Activated T-cell treated with anti-CD3 and anti-CD28 coated beads for 4 hours (primary cell): ENCODE data around the gene SACS.
"Not testable (repeated sequence)": the region's sequence is repeated elsewhere in the genome, so short reads cannot be mapped to it uniquely, and the experiment has no call there.

Experiments used
- DNase-seq: peaks from one replicate; pipeline ENCODE4 v3.0.0-alpha.2; 2020

SACS gene

GRCh38 chr13:23401156-23401555 is 32.3 kb downstream of the SACS start:
- not testable (repeated sequence) for DNase-seq

- DNase-seq: no peak
These were observed 34.2 kb downstream of the SACS start for GRCh38 chr13:23399347-23399746.

GRCh38 chr13:23394821-23395220 is 38.7 kb downstream of the SACS start:
- DNase-seq: no peak

GRCh38 chr13:23392925-23393645 is 40.4 kb downstream of the SACS start:
- DNase-seq: no peak

GRCh38 chr13:23392313-23392712 is 41.2 kb downstream of the SACS start:
- no peak for DNase-seq

DNA sequence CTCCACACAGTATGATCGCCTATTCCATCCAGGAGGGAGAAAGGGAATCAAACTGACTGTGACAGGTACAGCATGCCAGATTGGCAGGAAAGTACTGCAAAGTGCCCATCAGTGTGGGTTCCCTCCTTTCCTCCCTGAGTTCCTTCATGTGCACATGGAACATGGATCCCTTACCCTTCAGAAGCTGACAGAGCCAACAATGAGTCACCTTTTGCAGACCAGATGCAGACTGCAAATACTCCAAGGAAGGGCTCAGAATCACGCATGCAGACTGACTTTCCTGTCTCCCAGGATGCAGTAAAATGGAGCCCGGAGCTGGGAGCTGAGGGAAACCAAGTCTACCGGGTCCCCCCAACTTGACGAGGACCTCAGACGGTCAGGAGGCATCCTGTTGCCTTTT is 41.8 kb downstream of the SACS start:
- DNase-seq: no peak

DNA sequence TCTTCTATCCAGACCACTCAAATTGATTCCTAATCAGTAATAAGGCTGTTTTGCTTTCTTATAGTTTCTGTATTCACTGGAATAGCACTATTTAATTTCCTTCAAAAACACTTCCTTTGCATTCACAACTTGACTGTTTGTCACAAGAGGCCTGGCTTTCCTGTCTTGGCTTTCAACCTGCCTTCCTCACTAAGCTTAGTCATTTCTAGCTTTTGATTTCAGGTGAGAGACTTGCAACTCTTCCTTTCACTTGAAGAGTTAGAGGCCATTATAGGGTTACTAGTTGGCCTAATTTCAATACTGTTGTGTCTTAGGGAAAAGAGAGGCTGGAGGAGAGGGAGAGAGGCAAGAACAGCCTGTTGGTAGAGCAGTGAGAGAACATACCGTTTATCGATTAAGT is 47.0 kb downstream of the SACS start:
- no peak for DNase-seq

GRCh38 chr13:23385931-23386330 is 47.6 kb downstream of the SACS start:
- no peak for DNase-seq

GRCh38 chr13:23384111-23384510 is 49.4 kb downstream of the SACS start:
- DNase-seq: no peak

DNA sequence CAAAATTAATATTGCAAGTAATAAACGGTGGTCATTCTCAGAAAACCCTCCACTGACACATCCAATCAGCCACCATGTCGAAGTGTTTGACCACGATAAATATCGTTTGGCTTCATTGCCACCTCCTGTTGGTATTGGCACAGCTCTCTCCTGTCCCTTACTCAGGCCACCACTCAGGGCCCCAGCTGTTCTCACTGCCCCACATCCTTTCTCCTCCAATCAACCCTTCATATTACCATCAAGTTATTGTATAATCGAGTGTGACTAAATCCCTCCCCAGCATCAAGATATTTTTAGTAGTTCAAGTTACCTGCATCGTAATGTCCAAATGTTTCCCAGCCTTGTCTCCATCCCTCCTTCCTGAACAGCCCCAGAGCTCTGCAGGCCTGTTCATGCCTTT is 50.4 kb downstream of the SACS start:
- no peak for DNase-seq

GRCh38 chr13:23381866-23382265 is 51.6 kb downstream of the SACS start:
- no peak for DNase-seq

- DNase-seq: no peak
These were observed 53.0 kb downstream of the SACS start for GRCh38 chr13:23380534-23380933.

DNA sequence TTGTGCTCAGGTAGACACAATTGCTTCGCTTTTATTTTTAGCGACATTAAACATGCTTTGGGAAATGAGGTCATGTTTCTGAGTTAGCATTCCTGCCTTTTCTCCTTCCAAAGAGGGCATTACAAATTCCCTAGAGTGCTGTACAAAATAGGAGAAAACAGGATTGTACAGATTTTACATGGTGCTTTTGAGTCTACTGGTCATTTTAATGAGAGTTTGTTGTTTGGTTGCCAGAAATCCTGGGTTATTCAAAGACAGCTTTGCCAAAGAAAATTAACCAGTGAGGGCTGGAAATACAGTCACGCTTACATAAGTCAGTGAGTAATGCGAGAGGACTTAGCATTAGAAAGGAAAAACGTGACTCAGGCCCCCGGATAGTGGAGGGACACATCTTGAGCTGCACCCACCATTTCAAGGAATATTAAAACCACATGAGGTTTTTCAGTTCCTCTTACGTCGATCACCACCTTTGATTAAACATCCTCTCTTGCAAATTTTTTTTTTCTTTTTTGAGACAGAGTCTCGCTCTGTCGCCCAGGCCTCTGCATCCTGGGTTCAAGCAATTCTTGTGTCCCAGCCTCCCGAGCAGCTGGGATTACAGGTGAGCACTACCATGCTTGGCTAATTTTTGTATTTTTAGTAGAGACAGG is 55.4 kb downstream of the SACS start:
- DNase-seq: peak; percentile 54

GRCh38 chr13:23377579-23377978 is 55.9 kb downstream of the SACS start:
- DNase-seq: no peak

- DNase-seq: peak; percentile 98
These were observed 58.2 kb downstream of the SACS start for GRCh38 chr13:23375001-23375971.

GRCh38 chr13:23372264-23372906 is 61.1 kb downstream of the SACS start:
- no peak for DNase-seq

DNA sequence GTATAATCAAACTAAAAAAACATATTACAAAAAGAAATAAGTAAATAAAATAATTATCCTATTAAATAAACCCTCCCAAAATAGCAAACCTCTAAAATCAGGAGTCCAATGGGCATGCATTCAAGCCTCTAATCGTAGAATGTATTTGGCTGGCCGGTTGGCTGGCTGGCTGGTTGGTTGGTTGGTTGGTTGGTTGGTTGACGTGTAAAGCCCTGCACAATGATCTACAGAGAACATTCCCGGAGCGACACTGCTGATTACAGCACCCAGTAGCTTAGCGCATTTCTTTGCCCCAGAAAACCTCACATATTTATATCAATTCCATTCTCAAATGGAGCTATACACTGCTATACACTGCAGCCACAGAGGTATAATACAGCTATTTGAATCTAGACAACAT is 65.6 kb downstream of the SACS start:
- no peak for DNase-seq

GRCh38 chr13:23365652-23366051 is 67.8 kb downstream of the SACS start:
- DNase-seq: no peak

DNA sequence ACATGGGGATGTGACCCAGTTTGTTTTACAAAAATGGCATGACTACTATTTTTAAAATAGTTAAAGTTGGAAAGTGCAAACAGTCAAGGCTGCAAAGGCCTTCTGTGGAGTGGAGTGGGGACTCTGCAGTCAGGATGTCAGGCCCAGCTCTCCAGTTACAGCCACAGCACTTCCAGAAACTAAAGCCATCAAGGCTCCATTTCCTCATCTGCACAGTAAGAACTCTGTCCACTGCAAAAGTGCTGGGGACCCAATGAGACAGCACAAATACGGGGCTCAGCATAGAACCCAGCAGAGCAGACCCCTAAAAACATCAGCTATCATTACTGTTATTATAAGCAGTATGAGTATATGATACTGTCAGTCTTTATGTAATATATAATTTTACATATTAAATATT is 73.6 kb downstream of the SACS start:
- DNase-seq: no peak

GRCh38 chr13:23357349-23357748 is 76.2 kb downstream of the SACS start:
- no peak for DNase-seq

GRCh38 chr13:23356368-23356767 is 77.1 kb downstream of the SACS start:
- no peak for DNase-seq

DNA sequence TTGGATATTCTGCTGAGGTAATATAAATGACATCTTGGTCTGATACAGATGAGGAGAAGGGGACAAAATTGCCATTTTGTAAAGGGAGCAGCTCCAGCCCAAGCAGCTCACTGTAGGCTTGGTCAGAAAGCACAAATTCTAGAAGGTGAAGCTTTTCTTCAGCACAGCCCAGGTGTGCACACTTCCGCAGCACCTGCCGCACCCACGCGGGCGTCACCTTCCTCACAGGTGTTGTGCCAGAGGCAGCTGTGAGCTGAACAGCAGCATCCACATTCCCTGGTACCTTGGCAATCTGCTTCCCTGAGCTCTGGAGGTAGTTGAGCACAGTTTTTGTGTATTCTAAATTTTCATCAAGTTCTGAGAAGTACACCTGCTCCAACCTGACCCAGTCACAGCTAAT is 79.0 kb downstream of the SACS start:
- no peak for DNase-seq

DNA sequence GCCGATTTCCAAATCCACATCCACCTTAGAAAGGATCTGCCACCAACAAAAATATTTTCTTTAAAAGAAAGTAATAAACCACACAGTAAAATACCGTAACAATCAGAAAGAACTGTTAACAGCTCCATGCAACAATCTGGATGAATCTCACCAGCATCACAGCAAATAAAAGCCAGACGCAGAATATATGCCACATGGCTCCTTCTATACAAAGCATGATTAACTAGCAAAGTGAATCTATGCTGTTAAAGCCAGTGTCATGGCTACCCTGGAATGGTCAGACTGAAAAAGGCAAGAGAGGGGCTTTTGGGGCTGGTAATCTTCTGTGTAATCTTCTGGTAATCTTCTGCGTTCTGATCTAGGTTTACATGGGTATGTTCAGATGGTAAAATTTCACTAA is 81.3 kb downstream of the SACS start:
- DNase-seq: no peak
